GM18498 (cell line): ENCODE data around the gene SUPV3L1.

Experiments used
- ATAC-seq: cut with Tn5 transposase; IDR thresholded peaks from one replicate; pipeline ENCODE4 v1.9.1; 2021; ENCODE audit warnings: mild to moderate bottlenecking, moderate library complexity; ENCODE audit not compliant: unreplicated experiment

SUPV3L1 gene

GRCh38 chr10:69254877-69255276 lies 74.8 kb downstream of the SUPV3L1 start:
- ATAC-seq = no peak
